Testis (tissue), 3 donors: ENCODE measurements around the gene MT1M. TPM values are rescaled to one million over a fixed set of nuclear protein-coding genes. Genes with fewer than 3 reads are reported as not detected.

Source experiments
- DNase-seq: peaks from one replicate; pipeline ENCODE4 v3.0.0-alpha.2; 2019
- H3K27ac ChIP-seq, 2 donors: fragments of 200-600 bp; sonication (generic); one replicate each; pipeline ENCODE4 v1.5.1; 2019
- H3K27me3 ChIP-seq: fragments of 200-600 bp; sonication (generic); one replicate; pipeline ENCODE4 v1.5.1; 2019
- H3K36me3 ChIP-seq: fragments of 200-600 bp; sonication (generic); one replicate; pipeline ENCODE4 v1.5.1; 2017; ENCODE audit warnings: low read depth; ENCODE audit errors: missing control alignments
- H3K4me1 ChIP-seq: fragments of 200-600 bp; sonication (generic); one replicate; pipeline ENCODE4 v1.5.1; 2019
- H3K4me3 ChIP-seq, 2 donors: fragments of 200-600 bp; sonication (generic); one replicate each; pipeline ENCODE4 v1.5.1; 2017 to 2019
- H3K9me3 ChIP-seq: fragments of 200-600 bp; sonication (generic); one replicate; pipeline ENCODE4 v1.5.1; 2017
- CTCF ChIP-seq, 3 experiments: fragments of 450-650 bp in 2 of 3; fragments of 200-600 bp in 1 of 3; sonication (generic) in 1 of 3; IDR thresholded peaks; one replicate each; pipeline ENCODE4 v1.5.1; 2016 to 2019; ENCODE audit warnings: antibody characterized with exemption in 3 of 3, mild to moderate bottlenecking in 2 of 3, moderate library complexity in 1 of 3
- POLR2A ChIP-seq: fragments of 450-650 bp; IDR thresholded peaks from one replicate; pipeline ENCODE4 v1.6.1; 2017; ENCODE audit warnings: antibody characterized with exemption, mild to moderate bottlenecking, moderate library complexity
- WGBS, 2 donors: methylation state at CpG; one replicate each; pipeline ENCODE4 v1.1.5; 2018; 5-methylcytosine and 5-hydroxymethylcytosine counted together
- intact Hi-C: fragments of 100-400 bp; cut with DNase I; formaldehyde crosslinking; loops from one replicate; pipeline ENCODE4 v1.15.1; 2023; ENCODE audit warnings: low total_unique reads
- polyA plus RNA-seq: library from polyadenylated mRNA; stranded (reverse); fragments of 350-450 nt; fragmentation: Illumina TruSeq; extraction: RNeasy Lipid Tissue Mini Kit (QIAGEN cat#74804); gene quantifications from one replicate; pipeline ENCODE4 v1.2.3, GENCODE V29; 2014; ENCODE audit warnings: low read depth, low replicate concordance; ENCODE audit not compliant: insufficient read depth
- total RNA-seq, 2 donors: library from RNA; depleted of rRNA; stranded (reverse); fragments of >200 nt; gene quantifications; one replicate each; pipeline ENCODE4 v1.2.3, GENCODE V29; 2016

The MT1M gene
- total and polyA plus RNA-seq, 3 donors from 2014 or later: 2.2 to 3.7 (median 2.6) TPM

- TF ChIP-seq CTCF (IDR thresholded peaks at IDR 0.05) (no peak), POLR2A (no peak)
- intact Hi-C loops: no loop called here
- peaks cover 38% of the 10 kb centered on the region for H3K4me1 ChIP-seq
- no peaks in the 10 kb centered on the region for H3K9me3 ChIP-seq
- H3K4me3 ChIP-seq: peak overlapping the region; percentile 38 to 54
- no peaks in the 10 kb centered on the region for H3K27me3 ChIP-seq
- no peaks in the 10 kb centered on the region for H3K36me3 ChIP-seq
- WGBS, 2 donors: 1 to 2% methylated on average over 16 to 21 of the region's 21 CpGs
- H3K27ac ChIP-seq: peak overlapping the region; percentile 85 to 86
- DNase-seq: no peak
These were observed 23.5 kb upstream of the MT1M start for GRCh38 chr16:56608876-56609462.

- peak; percentile 70 for DNase-seq
- no peak for TF ChIP-seq CTCF (IDR thresholded peaks at IDR 0.05)
- TF ChIP-seq POLR2A: no peak
- H3K36me3 ChIP-seq: no peaks in the 10 kb centered on the region
- H3K27ac ChIP-seq: peak overlapping the region in 1 of 2 donors; percentile 86
- H3K4me3 ChIP-seq: peak overlapping the region; percentile 38 to 54
- intact Hi-C loops: no loop called here
- WGBS, 2 donors: 1% methylated on average over 6 of the region's 6 CpGs
- no peaks in the 10 kb centered on the region for H3K27me3 ChIP-seq
- H3K9me3 ChIP-seq: no peaks in the 10 kb centered on the region
- H3K4me1 ChIP-seq: peaks cover 38% of the 10 kb centered on the region
These were observed 23.0 kb upstream of the MT1M start for GRCh38 chr16:56609463-56609921.

GRCh38 chr16:56610017-56610608 is 22.3 kb upstream of the MT1M start:
- H3K9me3 ChIP-seq: no peaks in the 10 kb centered on the region
- no peaks in the 10 kb centered on the region for H3K36me3 ChIP-seq
- H3K27me3 ChIP-seq: no peaks in the 10 kb centered on the region
- WGBS, 2 donors: 25 to 46% methylated on average over 10 of the region's 10 CpGs
- no peak for TF ChIP-seq POLR2A
- no peak for TF ChIP-seq CTCF (IDR thresholded peaks at IDR 0.05)
- H3K27ac ChIP-seq: peak overlapping the region in 1 of 2 donors; percentile 86
- peaks cover 38% of the 10 kb centered on the region for H3K4me1 ChIP-seq
- intact Hi-C loops: no loop called here
- H3K4me3 ChIP-seq: peak overlapping the region in 1 of 2 donors; percentile 38
- peak; percentile 59 for DNase-seq

- DNase-seq: no peak
- Histone ChIP-seq H3K36me3 (no peaks in the 10 kb centered on the region), H3K27me3 (no peaks in the 10 kb centered on the region), H3K4me1 (peaks cover 38% of the 10 kb centered on the region), H3K9me3 (no peaks in the 10 kb centered on the region), H3K27ac (peak overlapping the region; percentile 68 to 86), H3K4me3 (no peak overlapping the region)
- 36 to 46% methylated on average over 2 of the region's 2 CpGs for WGBS, 2 donors
- TF ChIP-seq POLR2A (no peak), CTCF (IDR thresholded peaks at IDR 0.05) (no peak)
- intact Hi-C loops: no loop called here
These were observed 21.8 kb upstream of the MT1M start for GRCh38 chr16:56610609-56611111.
